G401.6 (cell line): ENCODE results near the gene PARP8.
"Not testable (repeated sequence)": the region's sequence is repeated elsewhere in the genome, so short reads cannot be mapped to it uniquely, and the experiment has no call there.

Experiments used
- FAIRE-seq: peaks from 2 replicates; lab custom pipeline; 2012; peaks lifted over from hg19 to GRCh38; lab: Jason Lieb, UNC

Gene PARP8

DNA sequence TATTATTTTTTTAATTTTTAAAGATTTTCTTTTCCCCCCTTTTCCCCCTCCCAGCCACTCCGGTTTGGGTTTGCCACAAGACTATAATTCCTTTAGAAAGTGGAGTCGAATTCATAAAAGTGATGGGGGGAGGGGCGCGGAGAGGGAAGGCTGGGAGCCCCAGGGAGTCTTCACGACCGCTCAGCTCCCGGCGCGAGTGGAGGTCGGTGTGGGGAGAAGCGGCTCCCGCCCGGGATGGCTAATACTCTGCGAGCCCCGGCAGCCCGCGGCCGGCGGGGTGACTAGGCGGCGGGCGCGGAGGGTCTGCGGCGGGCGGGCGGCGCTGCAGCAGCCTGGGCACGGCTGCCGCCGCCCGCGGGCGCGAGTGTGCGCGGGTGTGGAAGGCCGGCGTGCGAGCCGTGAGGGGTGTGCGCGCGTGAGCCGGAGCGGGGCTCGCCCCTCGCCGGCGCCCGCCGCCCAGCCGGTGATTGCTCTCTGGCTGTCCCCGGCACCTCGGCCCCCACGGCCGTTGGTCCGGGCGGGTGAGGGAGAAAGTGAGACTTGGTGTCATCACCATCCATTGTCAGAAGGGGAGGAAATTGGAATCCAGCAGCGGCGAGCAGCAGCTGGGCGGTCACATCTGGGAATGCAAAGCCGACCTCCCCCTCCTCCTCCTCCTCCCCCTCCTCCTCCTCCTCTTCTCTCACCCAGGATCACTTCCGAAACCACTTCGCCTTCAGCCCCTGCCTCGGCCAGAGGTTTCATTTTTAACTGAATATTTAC is at the start of gene PARP8:
Gene PARP8 (plus strand): TSS at position 377 of the 762 bp plus-strand sequence. CDS start 459 bp downstream, outside the sequence.
- no peak for FAIRE-seq

DNA sequence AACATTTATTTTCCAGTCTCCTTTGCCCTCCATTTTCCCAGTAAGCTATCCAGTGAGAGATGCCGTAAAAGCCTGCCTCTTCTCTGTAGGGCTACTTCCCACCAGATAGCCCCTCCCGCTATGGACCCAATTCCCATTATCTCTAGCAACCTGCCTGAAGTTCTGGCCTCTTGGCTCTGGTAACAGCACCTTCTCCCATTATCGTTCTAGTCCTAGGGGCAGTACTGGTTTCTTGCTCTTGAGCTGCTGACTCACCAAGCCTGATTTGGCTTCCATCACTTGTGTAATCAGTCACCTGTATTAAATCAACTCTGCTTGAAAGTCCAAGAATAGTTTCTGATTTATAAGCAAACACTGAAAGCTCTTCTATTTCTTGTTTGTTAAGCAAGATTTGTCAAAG is 42.8 kb upstream of the PARP8 start:
- FAIRE-seq, result no peak

GRCh38 chr5:50634866-50635265 is 31.6 kb upstream of the PARP8 start:
- FAIRE-seq, result not testable (repeated sequence)

DNA sequence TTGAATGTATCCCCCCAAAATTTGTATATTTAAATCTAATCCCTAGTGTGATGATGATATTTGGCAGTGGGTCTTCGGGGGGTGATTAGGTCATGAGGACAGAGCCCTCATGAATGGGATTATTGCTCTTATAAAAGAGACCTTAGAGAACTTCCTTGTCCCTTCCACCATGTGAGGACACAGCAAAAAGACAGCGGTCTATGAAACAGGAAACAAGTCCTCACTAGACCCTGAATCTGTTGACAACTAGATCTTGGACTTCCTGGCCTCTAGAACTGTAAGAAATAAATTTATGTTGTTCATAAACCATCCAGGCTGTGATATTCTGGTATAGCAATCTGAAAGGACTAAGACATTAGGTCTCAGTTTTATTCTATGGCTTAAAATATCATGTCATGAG is 28.9 kb upstream of the PARP8 start:
- FAIRE-seq, result not testable (repeated sequence)

GRCh38 chr5:50646591-50646990 is 19.8 kb upstream of the PARP8 start:
- no peak for FAIRE-seq

GRCh38 chr5:50647726-50648125 is 18.7 kb upstream of the PARP8 start:
- FAIRE-seq, result no peak

GRCh38 chr5:50653946-50654345 is 12.5 kb upstream of the PARP8 start:
- FAIRE-seq, result no peak

GRCh38 chr5:50655067-50655809 is 11.2 kb upstream of the PARP8 start:
- FAIRE-seq, result no peak

GRCh38 chr5:50655810-50656205 is 10.6 kb upstream of the PARP8 start:
- no peak for FAIRE-seq

- no peak for FAIRE-seq
These were observed 9.4 kb upstream of the PARP8 start for GRCh38 chr5:50657044-50657443.

DNA sequence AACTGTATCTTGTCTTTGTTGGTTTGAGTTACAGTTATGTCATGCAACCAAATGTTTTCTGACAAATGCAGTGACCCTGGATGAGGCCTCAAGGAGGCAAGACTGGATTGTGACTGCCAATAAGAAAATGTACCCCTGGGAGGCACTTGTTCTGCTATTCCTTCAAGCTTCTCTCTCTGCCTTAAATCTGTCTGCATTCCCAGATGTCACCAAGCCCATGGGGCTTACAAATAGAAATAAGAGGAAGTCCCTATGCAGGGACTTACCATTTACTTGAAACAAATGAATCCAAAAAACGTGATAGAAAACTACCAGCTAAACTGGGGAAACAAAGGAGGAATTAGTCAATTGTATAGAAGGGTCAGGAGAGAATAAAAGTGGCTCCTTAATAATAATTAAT is 8.2 kb upstream of the PARP8 start:
- no peak for FAIRE-seq

DNA sequence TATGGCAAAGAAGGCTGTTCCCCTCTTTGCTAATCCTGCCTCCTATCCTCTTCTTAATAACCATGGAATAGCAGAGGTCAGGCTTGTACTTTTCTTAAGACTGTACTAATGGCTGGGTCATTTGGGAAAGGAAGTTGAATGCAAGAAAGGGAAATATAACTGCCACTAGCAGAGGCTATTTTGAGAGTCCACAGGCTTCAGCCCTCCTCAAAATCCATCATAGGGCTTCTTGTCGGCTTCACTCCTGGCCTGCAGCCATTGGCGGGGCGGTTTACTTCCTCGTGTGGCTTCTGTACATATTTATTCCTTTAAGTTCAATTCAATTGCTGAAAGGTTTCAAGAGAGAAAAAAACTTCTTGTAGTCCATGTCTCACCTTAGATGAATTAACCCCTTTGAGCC is 2.8 kb upstream of the PARP8 start:
- no peak for FAIRE-seq

GRCh38 chr5:50665091-50665490 is 1.3 kb upstream of the PARP8 start:
- FAIRE-seq, result no peak

DNA sequence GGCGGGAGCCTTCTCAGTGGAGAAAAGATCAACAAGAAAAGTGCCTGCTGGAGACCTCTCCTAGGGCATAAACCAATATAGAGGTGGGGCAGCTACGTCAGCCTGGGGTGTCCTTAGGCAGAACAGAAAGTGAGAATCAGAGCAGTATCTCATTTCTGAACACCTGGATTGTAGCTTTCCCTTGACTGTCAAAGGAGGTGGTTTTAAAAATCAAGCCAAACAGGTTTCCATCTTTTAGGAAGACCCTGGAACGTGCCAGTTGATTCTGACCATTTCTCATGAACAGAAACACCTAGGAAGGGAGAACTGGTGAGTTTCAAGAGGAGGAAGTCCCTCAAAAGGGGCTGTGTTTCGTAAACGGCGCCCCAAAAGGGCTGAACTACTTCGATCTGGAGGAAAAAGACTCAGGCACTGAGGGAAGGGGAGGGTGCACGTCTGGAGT is 655 bp upstream of the PARP8 start:
- FAIRE-seq, result not testable (repeated sequence)

GRCh38 chr5:50667023-50667652 is 701 bp downstream of the PARP8 start:
- FAIRE-seq, result no peak

DNA sequence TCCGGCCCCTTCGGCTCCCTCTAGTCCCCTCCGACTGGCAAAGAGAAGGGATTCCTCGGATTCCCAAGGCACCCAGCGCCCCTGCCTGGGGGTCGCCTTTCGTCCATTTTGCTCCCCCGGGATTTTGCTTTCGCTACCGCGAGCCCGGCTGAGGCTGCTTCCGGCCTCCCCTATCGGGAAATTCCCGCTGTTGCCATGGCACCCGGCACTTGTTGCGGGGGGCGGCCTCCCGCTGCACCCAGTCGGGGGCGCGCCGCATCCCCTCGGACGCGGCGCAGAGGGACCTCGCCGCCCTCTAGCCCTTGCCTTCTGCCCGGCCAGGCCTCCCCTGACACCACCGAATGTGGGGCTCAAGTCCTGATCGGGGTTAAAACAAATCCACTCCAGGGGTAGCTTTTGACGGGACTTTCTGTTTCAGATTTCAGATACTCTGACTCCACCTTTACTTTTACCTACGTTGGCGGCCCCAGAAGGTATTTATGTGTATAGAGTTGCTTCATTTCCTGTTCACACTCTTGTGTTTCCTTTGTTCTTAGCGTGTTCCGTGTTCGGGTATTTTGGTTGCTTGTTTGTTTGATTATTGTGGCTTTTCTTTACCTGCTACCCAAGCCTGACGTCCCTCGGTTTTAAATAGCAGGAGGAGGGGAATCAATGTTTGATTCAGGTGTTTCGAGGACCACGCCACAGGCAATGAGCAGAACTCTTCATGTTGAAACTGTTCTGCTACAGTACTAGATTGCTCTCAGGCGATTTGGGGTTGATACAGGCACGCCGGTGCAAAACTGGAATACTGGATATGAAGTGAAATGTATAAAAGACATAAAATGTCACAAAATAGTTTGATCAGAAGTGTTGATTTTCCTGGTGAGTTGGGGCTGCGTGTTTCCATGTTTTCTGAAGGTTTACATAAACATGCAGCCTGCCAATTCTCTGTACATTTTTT is 1.5 kb downstream of the PARP8 start:
- no peak for FAIRE-seq

DNA sequence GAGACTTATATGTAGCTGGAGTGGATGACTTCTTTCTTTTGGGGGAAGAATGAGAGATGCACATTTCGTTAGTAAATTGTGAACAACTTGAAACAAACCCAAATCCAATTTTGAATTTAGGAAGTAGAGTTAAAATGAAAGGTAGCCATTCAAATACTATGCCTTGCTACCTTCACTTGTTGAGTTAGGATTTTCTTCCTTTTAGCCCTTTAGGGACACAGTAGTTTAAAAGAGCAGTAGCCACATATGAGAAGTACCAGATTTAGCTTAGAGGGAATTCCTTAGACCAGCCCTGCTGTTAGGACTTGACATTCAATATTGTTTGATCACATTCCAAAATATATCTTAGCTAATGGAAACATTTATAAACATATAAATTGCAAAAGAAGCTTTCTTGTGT is 2.2 kb downstream of the PARP8 start:
- not testable (repeated sequence) for FAIRE-seq

DNA sequence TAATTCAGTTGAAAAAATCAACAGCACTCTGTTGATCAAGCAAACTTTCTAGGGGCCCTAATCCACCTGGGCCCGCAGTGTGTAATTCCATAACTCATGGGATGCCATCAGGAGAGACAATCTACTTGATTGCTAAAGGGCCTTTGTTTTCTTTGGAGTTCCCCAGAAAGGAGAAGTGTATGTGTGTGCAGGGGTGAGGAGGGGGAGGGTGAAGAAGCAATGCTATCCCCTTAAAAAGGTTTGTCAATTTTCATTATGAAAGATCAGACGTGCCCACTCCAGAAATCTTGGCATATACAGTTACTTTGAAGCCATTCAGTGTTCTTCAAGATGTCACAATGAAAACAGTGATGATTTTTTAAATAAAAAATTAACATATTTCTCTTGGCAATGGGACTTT is 6.2 kb downstream of the PARP8 start:
- no peak for FAIRE-seq

GRCh38 chr5:50673444-50673843 is 7.0 kb downstream of the PARP8 start:
- FAIRE-seq, result not testable (repeated sequence)

- FAIRE-seq, result no peak
These were observed 8.9 kb downstream of the PARP8 start for GRCh38 chr5:50675385-50675784.

DNA sequence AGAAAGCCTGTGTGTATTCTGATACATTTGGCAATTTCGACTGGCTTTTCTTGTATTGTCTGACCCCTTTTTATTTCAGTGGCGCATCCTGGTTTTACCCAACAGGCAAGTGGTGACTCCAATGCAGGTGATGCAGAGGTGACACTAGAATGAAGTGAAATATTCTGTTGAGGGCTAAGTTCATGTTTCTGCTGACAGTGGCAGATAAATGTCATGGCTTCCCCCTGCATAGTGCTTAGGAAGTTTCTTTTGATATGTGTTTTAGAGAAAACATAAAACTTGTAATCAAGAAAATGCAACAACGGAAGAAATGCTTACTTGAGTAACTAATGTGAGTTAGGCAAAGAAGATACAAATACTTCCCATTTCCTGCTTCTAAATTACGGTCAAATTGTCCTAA is 13.1 kb downstream of the PARP8 start:
- FAIRE-seq, result not testable (repeated sequence)

- FAIRE-seq, result no peak
These were observed 18.3 kb downstream of the PARP8 start for GRCh38 chr5:50684721-50685120.
